GM20431 (cell line): Measurements from ENCODE around the gene CSTF1.
"Not testable (repeated sequence)": the region's sequence is repeated elsewhere in the genome, so short reads cannot be mapped to it uniquely, and the experiment has no call there.

Source experiments
- in situ Hi-C: fragments of 300-500 bp; cut with MseI, MboI; formaldehyde crosslinking; loops from one replicate; pipeline ENCODE4 v1.15.0; 2020; ENCODE audit warnings: low sequenced_read_pairs; ENCODE audit not compliant: unreplicated experiment

CSTF1 gene

GRCh38 chr20:56400001-56400640, 7.7 kb downstream of the CSTF1 start:
- in situ Hi-C loops = no loop called here

GRCh38 chr20:56403465-56403864, 11.0 kb downstream of the CSTF1 start:
- in situ Hi-C loops = no loop called here

GRCh38 chr20:56405356-56405755, 12.9 kb downstream of the CSTF1 start:
- in situ Hi-C loops = not testable (repeated sequence)

- in situ Hi-C loops = no loop called here
Measured at GRCh38 chr20:56406910-56407309, 14.5 kb downstream of the CSTF1 start.

GRCh38 chr20:56409521-56409920, 17.1 kb downstream of the CSTF1 start:
- in situ Hi-C loops = no loop called here

GRCh38 chr20:56409956-56410355, 17.5 kb downstream of the CSTF1 start:
- in situ Hi-C loops = no loop called here

GRCh38 chr20:56411287-56411686, 18.8 kb downstream of the CSTF1 start:
- in situ Hi-C loops = not testable (repeated sequence)

GRCh38 chr20:56411759-56412472, 19.5 kb downstream of the CSTF1 start, which contains the start of gene CASS4:
Gene CASS4, plus strand, starts transcription at chr20:56412260. Its CDS starts 199 bp downstream, at chr20:56412459.
- in situ Hi-C loops = no loop called here

- in situ Hi-C loops = no loop called here
Measured at GRCh38 chr20:56412473-56412790, 20.0 kb downstream of the CSTF1 start.

- in situ Hi-C loops = no loop called here
Measured at GRCh38 chr20:56412949-56413348, 20.5 kb downstream of the CSTF1 start.

GRCh38 chr20:56414842-56415765, 22.7 kb downstream of the CSTF1 start:
- in situ Hi-C loops = no loop called here

GRCh38 chr20:56417402-56417801, 25.0 kb downstream of the CSTF1 start:
- in situ Hi-C loops = no loop called here

- in situ Hi-C loops = no loop called here
Measured at GRCh38 chr20:56417911-56418310, 25.5 kb downstream of the CSTF1 start.

GRCh38 chr20:56418385-56418861, 26.0 kb downstream of the CSTF1 start:
- in situ Hi-C loops = no loop called here

GRCh38 chr20:56420028-56420427, 27.6 kb downstream of the CSTF1 start:
- in situ Hi-C loops = no loop called here

- in situ Hi-C loops = no loop called here
Measured at GRCh38 chr20:56420940-56421688, 28.7 kb downstream of the CSTF1 start.

GRCh38 chr20:56422076-56422823, 29.8 kb downstream of the CSTF1 start:
- in situ Hi-C loops = no loop called here

GRCh38 chr20:56422824-56423189, 30.4 kb downstream of the CSTF1 start:
- in situ Hi-C loops = no loop called here

GRCh38 chr20:56423211-56423610, 30.8 kb downstream of the CSTF1 start:
- in situ Hi-C loops = no loop called here
